ENCODE measurements around the gene OR6C75.
"Not testable (repeated sequence)": the region's sequence is repeated elsewhere in the genome, so short reads cannot be mapped to it uniquely, and the experiment has no call there.

OR6C75 gene

GRCh38 chr12:55336002-55336401 is 26.8 kb upstream of the OR6C75 start:
- H3K4me1 ChIP-seq (ENCODE audit: low read length) = no peaks in the 10 kb centered on the region
- H3K27ac ChIP-seq (ENCODE audit: low read length) = no peak overlapping the region
- no peak for TF ChIP-seq CTCF (IDR thresholded peaks at IDR 0.05; ENCODE audit: low read depth, low read length)
- no peak for TF ChIP-seq EZH2phosphoT487 (IDR thresholded peaks at IDR 0.05; ENCODE audit: low read depth)
- no peak overlapping the region for H3K4me2 ChIP-seq (ENCODE audit: low read length)
- H3K79me2 ChIP-seq (ENCODE audit: low read length) = no peaks in the 10 kb centered on the region
- H3K4me3 ChIP-seq (ENCODE audit: low read length) = no peak overlapping the region
- H3K9me3 ChIP-seq (ENCODE audit: insufficient read depth, low read length) = no peaks in the 10 kb centered on the region
- no peak overlapping the region for H3K9ac ChIP-seq (ENCODE audit: low read length)
- no peaks in the 10 kb centered on the region for H4K20me1 ChIP-seq (ENCODE audit: insufficient read depth, low read length)
- no peaks in the 10 kb centered on the region for H3K27me3 ChIP-seq (ENCODE audit: low read depth, low read length)
- H3K36me3 ChIP-seq (replicated peaks; ENCODE audit: low read depth, low read length) = no peaks in the 10 kb centered on the region
- H2AFZ ChIP-seq (ENCODE audit: low read depth, low read length) = no peak overlapping the region

GRCh38 chr12:55355338-55355737 is 7.4 kb upstream of the OR6C75 start:
- H2AFZ ChIP-seq (ENCODE audit: low read depth, low read length); H3K27me3 ChIP-seq (ENCODE audit: low read depth, low read length): not testable (repeated sequence)

GRCh38 chr12:55365086-55365485 is 2.3 kb downstream of the OR6C75 start:
- TF ChIP-seq CTCF (IDR thresholded peaks at IDR 0.05; ENCODE audit: low read depth, low read length) = no peak
- no peak for TF ChIP-seq EZH2phosphoT487 (IDR thresholded peaks at IDR 0.05; ENCODE audit: low read depth)

More at GRCh38 chr12:55355338-55355737, 7.4 kb upstream of the OR6C75 start:
- H3K36me3 ChIP-seq (replicated peaks; ENCODE audit: low read depth, low read length); H3K4me1 ChIP-seq (ENCODE audit: low read length); H3K9ac ChIP-seq (ENCODE audit: low read length); H3K9me3 ChIP-seq (ENCODE audit: insufficient read depth, low read length); H3K27ac ChIP-seq (ENCODE audit: low read length); H4K20me1 ChIP-seq (ENCODE audit: insufficient read depth, low read length); H3K79me2 ChIP-seq (ENCODE audit: low read length); H3K4me2 ChIP-seq (ENCODE audit: low read length); H3K4me3 ChIP-seq (ENCODE audit: low read length): not testable (repeated sequence)

GRCh38 chr12:55372521-55372920 is 9.7 kb downstream of the OR6C75 start:
- no peaks in the 10 kb centered on the region for H3K4me1 ChIP-seq (ENCODE audit: low read length)
- H2AFZ ChIP-seq (ENCODE audit: low read depth, low read length) = no peak overlapping the region
- no peak overlapping the region for H3K4me2 ChIP-seq (ENCODE audit: low read length)
- TF ChIP-seq EZH2phosphoT487 (IDR thresholded peaks at IDR 0.05; ENCODE audit: low read depth) = no peak
- no peak for TF ChIP-seq CTCF (IDR thresholded peaks at IDR 0.05; ENCODE audit: low read depth, low read length)
- H3K4me3 ChIP-seq (ENCODE audit: low read length) = no peak overlapping the region
- no peaks in the 10 kb centered on the region for H3K27me3 ChIP-seq (ENCODE audit: low read depth, low read length)
- no peak overlapping the region for H3K27ac ChIP-seq (ENCODE audit: low read length)
- H3K9ac ChIP-seq (ENCODE audit: low read length) = no peak overlapping the region
- no peaks in the 10 kb centered on the region for H3K36me3 ChIP-seq (replicated peaks; ENCODE audit: low read depth, low read length)
- H3K9me3 ChIP-seq (ENCODE audit: insufficient read depth, low read length) = no peaks in the 10 kb centered on the region
- no peaks in the 10 kb centered on the region for H4K20me1 ChIP-seq (ENCODE audit: insufficient read depth, low read length)
- no peaks in the 10 kb centered on the region for H3K79me2 ChIP-seq (ENCODE audit: low read length)

More at GRCh38 chr12:55365086-55365485, 2.3 kb downstream of the OR6C75 start:
- no peaks in the 10 kb centered on the region for H3K79me2 ChIP-seq (ENCODE audit: low read length)
- no peak overlapping the region for H3K9ac ChIP-seq (ENCODE audit: low read length)
- H4K20me1 ChIP-seq (ENCODE audit: insufficient read depth, low read length) = no peaks in the 10 kb centered on the region
- no peak overlapping the region for H2AFZ ChIP-seq (ENCODE audit: low read depth, low read length)
- H3K27ac ChIP-seq (ENCODE audit: low read length) = no peak overlapping the region
- no peaks in the 10 kb centered on the region for H3K9me3 ChIP-seq (ENCODE audit: insufficient read depth, low read length)
- no peaks in the 10 kb centered on the region for H3K4me1 ChIP-seq (ENCODE audit: low read length)
- H3K4me2 ChIP-seq (ENCODE audit: low read length) = no peak overlapping the region
- H3K4me3 ChIP-seq (ENCODE audit: low read length) = no peak overlapping the region
- no peaks in the 10 kb centered on the region for H3K36me3 ChIP-seq (replicated peaks; ENCODE audit: low read depth, low read length)
- no peaks in the 10 kb centered on the region for H3K27me3 ChIP-seq (ENCODE audit: low read depth, low read length)

- Histone ChIP-seq H3K36me3 (replicated peaks; ENCODE audit: low read depth, low read length) (no peaks in the 10 kb centered on the region), H3K4me2 (ENCODE audit: low read length) (no peak overlapping the region), H3K9me3 (ENCODE audit: insufficient read depth, low read length) (no peaks in the 10 kb centered on the region), H3K9ac (ENCODE audit: low read length) (no peak overlapping the region), H3K4me3 (ENCODE audit: low read length) (no peak overlapping the region), H3K27me3 (ENCODE audit: low read depth, low read length) (no peaks in the 10 kb centered on the region), H3K4me1 (ENCODE audit: low read length) (no peaks in the 10 kb centered on the region), H3K79me2 (ENCODE audit: low read length) (no peaks in the 10 kb centered on the region), H3K27ac (ENCODE audit: low read length) (no peak overlapping the region), H4K20me1 (ENCODE audit: insufficient read depth, low read length) (no peaks in the 10 kb centered on the region), H2AFZ (ENCODE audit: low read depth, low read length) (no peak overlapping the region)
- no peak for TF ChIP-seq CTCF (IDR thresholded peaks at IDR 0.05; ENCODE audit: low read depth, low read length)
- TF ChIP-seq EZH2phosphoT487 (IDR thresholded peaks at IDR 0.05; ENCODE audit: low read depth) = no peak
Observed at GRCh38 chr12:55385891-55386290, 23.1 kb downstream of the OR6C75 start.

Measured in OCI-LY3 (cell line).